BE2C (cell line): ENCODE data around the gene MIS12.

Experiments
- DNase-seq: peaks from one replicate; pipeline ENCODE4 v3.0.0-alpha.2; 2020
- H3K27me3 ChIP-seq: fragments of 250-450 bp; sonication (Bioruptor Pico); 2 replicates; pipeline ENCODE4 v1.5.1; 2020; ENCODE audit warnings: mild to moderate bottlenecking
- H3K36me3 ChIP-seq: fragments of 250-450 bp; sonication (Bioruptor Pico); 2 replicates; pipeline ENCODE4 v1.5.1; 2020; ENCODE audit warnings: mild to moderate bottlenecking
- H3K4me1 ChIP-seq: fragments of 250-450 bp; sonication (Bioruptor Pico); 2 replicates; pipeline ENCODE4 v1.5.1; 2020
- H3K4me3 ChIP-seq: 2 replicates; pipeline ENCODE4 v1.5.1; 2011; ENCODE audit warnings: low read depth, low read length
- H3K9me3 ChIP-seq: fragments of 250-450 bp; sonication (Bioruptor Pico); 2 replicates; pipeline ENCODE4 v1.5.1; 2020
- CTCF ChIP-seq: IDR thresholded peaks from 2 replicates; pipeline ENCODE4 v1.5.1; 2012; ENCODE audit warnings: mild to moderate bottlenecking, low read depth, low read length

MIS12 gene

GRCh38 chr17:5502552-5502951, 16.2 kb downstream of the MIS12 start:
- H3K4me1 ChIP-seq, result no peaks in the 10 kb centered on the region
- H3K27me3 ChIP-seq, result no peaks in the 10 kb centered on the region
- no peaks in the 10 kb centered on the region for H3K36me3 ChIP-seq
- H3K9me3 ChIP-seq, result no peaks in the 10 kb centered on the region
- no peak overlapping the region for H3K4me3 ChIP-seq
- no peak for TF ChIP-seq CTCF
- no peak for DNase-seq

- no peaks in the 10 kb centered on the region for H3K36me3 ChIP-seq
- DNase-seq, result no peak
- H3K4me3 ChIP-seq, result no peak overlapping the region
- no peaks in the 10 kb centered on the region for H3K4me1 ChIP-seq
- no peaks in the 10 kb centered on the region for H3K27me3 ChIP-seq
- no peaks in the 10 kb centered on the region for H3K9me3 ChIP-seq
- no peak for TF ChIP-seq CTCF
Observed at GRCh38 chr17:5506307-5506706, 19.9 kb downstream of the MIS12 start.

GRCh38 chr17:5508810-5509209, 22.4 kb downstream of the MIS12 start:
- Histone ChIP-seq H3K27me3 (no peaks in the 10 kb centered on the region), H3K9me3 (no peaks in the 10 kb centered on the region), H3K36me3 (no peaks in the 10 kb centered on the region), H3K4me3 (no peak overlapping the region), H3K4me1 (no peaks in the 10 kb centered on the region)
- no peak for DNase-seq
- no peak for TF ChIP-seq CTCF

GRCh38 chr17:5509482-5509881, 23.1 kb downstream of the MIS12 start:
- no peak overlapping the region for H3K4me3 ChIP-seq
- no peaks in the 10 kb centered on the region for H3K36me3 ChIP-seq
- H3K4me1 ChIP-seq, result no peaks in the 10 kb centered on the region
- TF ChIP-seq CTCF, result no peak
- H3K9me3 ChIP-seq, result no peaks in the 10 kb centered on the region
- no peaks in the 10 kb centered on the region for H3K27me3 ChIP-seq
- DNase-seq, result no peak

- no peak for TF ChIP-seq CTCF
- H3K4me3 ChIP-seq, result no peak overlapping the region
- no peaks in the 10 kb centered on the region for H3K4me1 ChIP-seq
- no peak for DNase-seq
- H3K36me3 ChIP-seq, result no peaks in the 10 kb centered on the region
- H3K9me3 ChIP-seq, result no peaks in the 10 kb centered on the region
- H3K27me3 ChIP-seq, result no peaks in the 10 kb centered on the region
Observed at GRCh38 chr17:5510771-5511170, 24.4 kb downstream of the MIS12 start.

GRCh38 chr17:5511401-5512225, 25.2 kb downstream of the MIS12 start:
- Histone ChIP-seq H3K4me1 (no peaks in the 10 kb centered on the region), H3K9me3 (no peaks in the 10 kb centered on the region), H3K36me3 (no peaks in the 10 kb centered on the region), H3K27me3 (no peaks in the 10 kb centered on the region), H3K4me3 (no peak overlapping the region)
- DNase-seq, result no peak
- no peak for TF ChIP-seq CTCF
